DND-41 (cell line): Measurements from ENCODE around the gene RUNX3.

ENCODE experiments used
- ATAC-seq: fragments of 200-7000 bp; cut with Tn5 transposase; 3 replicates; pipeline ENCODE4 v1.9.1; 2021; ENCODE audit warnings: low read depth; ENCODE audit not compliant: insufficient read depth
- DNase-seq: peaks from one replicate; pipeline ENCODE4 v3.0.0-alpha.2; 2020
- H2AFZ ChIP-seq: 2 replicates; pipeline ENCODE4 v1.6.0; 2012; ENCODE audit warnings: low read depth, low read length
- H3K27ac ChIP-seq: 2 replicates; pipeline ENCODE4 v1.5.1; 2012; ENCODE audit warnings: low read length, inconsistent platforms
- H3K27me3 ChIP-seq: fragments of 200-600 bp; sonication (generic); 2 replicates; pipeline ENCODE4 v1.6.0; 2012; ENCODE audit warnings: low read length, mild to moderate bottlenecking, inconsistent platforms; ENCODE audit not compliant: insufficient read depth, poor library complexity
- H3K36me3 ChIP-seq: 2 replicates; pipeline ENCODE4 v1.5.1; 2012; ENCODE audit warnings: low read length, inconsistent platforms; ENCODE audit not compliant: insufficient read depth
- H3K4me1 ChIP-seq: 2 replicates; pipeline ENCODE4 v1.5.1; 2012; ENCODE audit warnings: mild to moderate bottlenecking, low read length; ENCODE audit not compliant: insufficient read depth
- H3K4me2 ChIP-seq: 2 replicates; pipeline ENCODE4 v1.6.0; 2012; ENCODE audit warnings: mild to moderate bottlenecking, moderate library complexity, low read length, inconsistent platforms; ENCODE audit not compliant: insufficient read depth
- H3K4me3 ChIP-seq, 2 experiments: fragments of 200-600 bp in 1 of 2; shearing (Covaris generic) in 1 of 2; 2 replicates each; pipeline ENCODE4 v1.5.1; 2012 to 2016; ENCODE audit warnings: inconsistent platforms in 2 of 2, low read length in 2 of 2, mild to moderate bottlenecking in 2 of 2, low read depth in 1 of 2, moderate library complexity in 1 of 2
- H3K79me2 ChIP-seq: 2 replicates; pipeline ENCODE4 v1.6.0; 2012; ENCODE audit warnings: low read length, inconsistent platforms; ENCODE audit not compliant: insufficient read depth
- H3K9ac ChIP-seq: 2 replicates; pipeline ENCODE4 v1.6.0; 2012; ENCODE audit warnings: low read depth, mild to moderate bottlenecking, inconsistent platforms, low read length, moderate library complexity
- H3K9me3 ChIP-seq: 2 replicates; pipeline ENCODE4 v1.5.1; 2012; ENCODE audit warnings: low read length, moderate library complexity, mild to moderate bottlenecking, inconsistent platforms; ENCODE audit not compliant: insufficient read depth, severe bottlenecking
- H4K20me1 ChIP-seq: 2 replicates; pipeline ENCODE4 v1.6.0; 2012; ENCODE audit warnings: low read length; ENCODE audit not compliant: insufficient read depth
- EZH2 ChIP-seq: IDR thresholded peaks from 3 replicates; pipeline ENCODE4 v1.6.1; 2012; ENCODE audit warnings: borderline replicate concordance, low read depth, mild to moderate bottlenecking, moderate library complexity, low read length, inconsistent platforms; ENCODE audit not compliant: severe bottlenecking
- TF ChIP-seq, protein P1 (sequence below): IDR thresholded peaks from 2 replicates; pipeline ENCODE4 v1.5.1; 2012; ENCODE audit warnings: borderline replicate concordance, low read length, moderate library complexity, mild to moderate bottlenecking; ENCODE audit not compliant: poor library complexity, severe bottlenecking; ENCODE audit errors: extremely low read depth

RUNX3 gene

DNA sequence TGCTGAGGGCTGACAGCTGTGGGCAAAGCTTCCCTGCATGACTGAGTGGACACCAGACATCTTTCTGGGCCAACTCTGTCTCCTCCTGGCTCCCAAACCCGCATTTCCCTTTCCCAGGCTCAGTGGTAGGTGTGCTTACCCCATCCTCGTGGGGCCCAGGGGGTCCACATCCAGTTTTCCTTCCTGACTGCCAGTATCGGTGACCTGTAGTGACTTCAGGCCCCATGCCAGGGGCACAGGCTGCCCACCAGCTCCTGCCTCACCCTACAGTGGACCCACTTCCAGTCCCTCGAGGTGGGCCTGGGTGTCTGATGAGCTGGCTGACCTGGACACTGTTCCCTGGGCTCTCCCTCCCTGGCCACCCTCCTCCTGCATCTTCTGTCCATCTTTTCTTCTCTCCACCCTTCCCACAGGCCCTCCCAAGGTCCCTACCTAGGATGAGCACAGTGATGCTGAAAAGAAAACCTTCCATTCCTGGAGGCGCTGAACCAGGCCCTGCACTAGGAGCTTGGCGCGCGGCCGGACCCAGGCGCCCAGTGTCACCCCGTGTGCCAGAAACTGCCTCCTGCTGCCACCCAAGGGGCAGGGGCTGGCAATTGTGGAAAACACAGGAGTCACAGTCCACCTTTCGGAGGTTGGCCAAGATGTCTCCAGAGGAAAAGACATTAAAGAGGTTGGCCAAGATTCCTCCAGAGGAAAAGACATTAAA lies 67.1 kb downstream of the RUNX3 start:
- Histone ChIP-seq H4K20me1 (0 out of 2 replicates have a peak, but pooled peaks cover 3% of the 10 kb centered on the region), H3K4me2 (no peak overlapping the region), H3K4me3 (no peak overlapping the region), H3K27me3 (peaks cover 7% of the 10 kb centered on the region), H3K4me1 (no peaks in the 10 kb centered on the region), H3K9me3 (no peaks in the 10 kb centered on the region), H3K9ac (no peak overlapping the region), H3K27ac (no peak overlapping the region), H2AFZ (no peak overlapping the region), H3K36me3 (no peaks in the 10 kb centered on the region), H3K79me2 (no peaks in the 10 kb centered on the region)
- ATAC-seq (no peak), DNase-seq (no peak)
- TF ChIP-seq EZH2: no peak
- TF ChIP-seq, protein P1, sequence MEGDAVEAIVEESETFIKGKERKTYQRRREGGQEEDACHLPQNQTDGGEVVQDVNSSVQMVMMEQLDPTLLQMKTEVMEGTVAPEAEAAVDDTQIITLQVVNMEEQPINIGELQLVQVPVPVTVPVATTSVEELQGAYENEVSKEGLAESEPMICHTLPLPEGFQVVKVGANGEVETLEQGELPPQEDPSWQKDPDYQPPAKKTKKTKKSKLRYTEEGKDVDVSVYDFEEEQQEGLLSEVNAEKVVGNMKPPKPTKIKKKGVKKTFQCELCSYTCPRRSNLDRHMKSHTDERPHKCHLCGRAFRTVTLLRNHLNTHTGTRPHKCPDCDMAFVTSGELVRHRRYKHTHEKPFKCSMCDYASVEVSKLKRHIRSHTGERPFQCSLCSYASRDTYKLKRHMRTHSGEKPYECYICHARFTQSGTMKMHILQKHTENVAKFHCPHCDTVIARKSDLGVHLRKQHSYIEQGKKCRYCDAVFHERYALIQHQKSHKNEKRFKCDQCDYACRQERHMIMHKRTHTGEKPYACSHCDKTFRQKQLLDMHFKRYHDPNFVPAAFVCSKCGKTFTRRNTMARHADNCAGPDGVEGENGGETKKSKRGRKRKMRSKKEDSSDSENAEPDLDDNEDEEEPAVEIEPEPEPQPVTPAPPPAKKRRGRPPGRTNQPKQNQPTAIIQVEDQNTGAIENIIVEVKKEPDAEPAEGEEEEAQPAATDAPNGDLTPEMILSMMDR: no peak

DNA sequence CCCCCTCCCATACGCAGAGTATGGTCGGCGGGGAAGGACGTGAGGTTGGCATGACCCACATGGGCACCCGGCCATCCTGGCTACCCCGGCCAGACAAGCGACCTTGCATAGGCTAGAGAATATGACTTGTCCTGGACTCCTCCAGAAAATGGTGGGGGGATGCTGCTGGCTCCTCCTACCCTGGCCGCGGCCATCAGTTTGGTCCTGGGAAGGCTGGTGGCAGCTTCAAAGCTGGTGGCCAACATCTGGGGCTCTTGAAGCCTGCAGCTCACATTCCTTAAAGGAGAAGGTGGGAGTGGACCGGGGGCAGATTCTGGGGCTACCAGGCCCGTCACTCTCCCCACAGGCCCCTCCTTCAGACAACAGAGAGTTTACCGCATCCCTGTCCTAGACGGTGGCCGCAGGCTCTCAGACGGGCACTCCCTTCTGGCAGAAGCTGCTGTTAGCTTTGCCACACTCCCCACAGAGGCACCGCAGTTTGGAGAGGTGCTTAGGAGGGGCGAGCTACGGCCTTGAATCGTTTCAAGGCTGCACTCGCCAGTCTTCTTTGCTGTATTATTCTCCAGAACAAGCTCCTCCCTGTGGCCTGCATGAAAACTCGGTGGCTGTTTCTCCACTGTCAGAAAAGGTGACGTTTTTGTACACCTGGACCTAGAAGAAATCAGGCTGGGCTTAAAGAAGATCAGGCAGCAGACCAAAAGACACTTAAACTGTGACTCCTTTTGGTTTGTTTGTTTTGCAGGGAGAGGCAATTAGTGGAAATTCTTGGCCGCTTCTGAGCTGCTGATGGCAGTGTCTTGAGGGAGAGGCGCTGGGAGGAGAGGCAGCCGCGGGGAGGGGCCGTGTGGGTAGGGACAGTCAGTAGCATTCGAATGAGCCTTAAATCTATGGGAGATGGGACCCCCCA lies 68.0 kb downstream of the RUNX3 start:
- Histone ChIP-seq H3K27ac (no peak overlapping the region), H3K9ac (no peak overlapping the region), H3K36me3 (no peaks in the 10 kb centered on the region), H3K4me1 (no peaks in the 10 kb centered on the region), H2AFZ (no peak overlapping the region), H3K4me2 (no peak overlapping the region), H3K4me3 (no peak overlapping the region), H3K9me3 (no peaks in the 10 kb centered on the region), H4K20me1 (0 out of 2 replicates have a peak, but pooled peaks cover 3% of the 10 kb centered on the region), H3K79me2 (no peaks in the 10 kb centered on the region), H3K27me3 (peaks cover 7% of the 10 kb centered on the region)
- ATAC-seq: no peak
- no peak for DNase-seq
- TF ChIP-seq EZH2: no peak
- TF ChIP-seq, protein P1: no peak

DNA sequence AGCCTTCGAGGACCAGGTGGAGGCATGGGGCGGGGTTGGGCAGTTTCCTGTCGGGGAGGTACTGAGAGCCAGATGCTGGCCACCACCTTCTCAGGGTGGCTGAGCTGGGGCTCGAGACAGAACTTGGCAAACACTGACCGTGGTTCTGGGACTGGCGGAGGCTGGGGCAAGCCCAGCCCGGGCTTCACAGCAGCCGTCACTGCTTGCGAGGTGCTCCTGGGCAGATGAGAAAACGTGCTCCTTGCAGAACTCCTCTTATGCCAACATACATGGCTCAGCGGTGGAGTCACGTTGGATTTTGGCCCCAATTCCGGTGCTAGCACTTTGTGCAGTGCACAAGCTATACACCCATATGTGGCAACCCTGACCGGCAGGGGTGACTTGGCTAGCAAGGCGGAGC lies 69.2 kb downstream of the RUNX3 start:
- Histone ChIP-seq H3K4me2 (no peak overlapping the region), H3K27ac (no peak overlapping the region), H3K36me3 (no peaks in the 10 kb centered on the region), H3K9ac (no peak overlapping the region), H3K4me1 (no peaks in the 10 kb centered on the region), H3K4me3 (no peak overlapping the region), H2AFZ (no peak overlapping the region), H3K9me3 (no peaks in the 10 kb centered on the region), H4K20me1 (0 out of 2 replicates have a peak, but pooled peaks cover 3% of the 10 kb centered on the region), H3K27me3 (peaks cover 4% of the 10 kb centered on the region), H3K79me2 (no peaks in the 10 kb centered on the region)
- DNase-seq: no peak
- no peak for ATAC-seq
- TF ChIP-seq EZH2: no peak
- TF ChIP-seq, protein P1: no peak
